ENCODE measurements around the gene PODXL. TPM values are rescaled to one million over a fixed set of nuclear protein-coding genes. Genes with fewer than 3 reads are reported as not detected.

PODXL gene
- polyA plus RNA-seq, 1 experiment: 0.79 TPM

DNA sequence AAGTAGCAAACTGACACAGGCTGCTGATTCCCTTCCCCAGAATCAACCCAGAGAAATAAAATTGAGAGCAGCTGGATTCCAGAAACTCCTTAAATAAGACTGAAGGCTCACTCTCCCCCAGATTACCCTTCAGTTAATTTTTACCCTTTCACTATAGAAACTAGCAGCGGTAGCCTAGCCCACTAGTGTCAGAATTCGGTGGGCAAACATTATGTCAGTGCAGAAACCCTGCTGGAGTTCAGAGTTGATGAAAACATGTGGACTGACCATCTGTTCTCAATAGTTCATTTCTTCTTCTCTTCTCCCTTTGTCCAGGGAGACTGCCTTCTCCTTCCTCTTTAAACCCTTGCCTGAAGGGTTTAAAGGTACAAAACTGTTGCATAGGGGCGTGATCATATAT, 100.1 kb downstream of the PODXL start:
- Histone ChIP-seq H3K27ac (ENCODE audit: low read depth, low read length) (no peak overlapping the region), H3K4me3 (ENCODE audit: low read depth, low read length) (no peak overlapping the region), H3K27me3 (ENCODE audit: control insufficient read depth, insufficient read depth, low read length) (no peaks in the 10 kb centered on the region), H3K9me3 (ENCODE audit: control insufficient read depth, insufficient read depth, low read length) (no peaks in the 10 kb centered on the region)
- ChIA-PET CTCF (interaction anchor here (0.6 kb wide), 1 partner anchor 96 kb away, joined by 4 read pairs; no protein-coding TSS in a partner anchor), POLR2A (no interaction called here)
- DNase-seq (ENCODE audit: low read depth, low spot score): no peak
- TF ChIP-seq, protein P1, sequence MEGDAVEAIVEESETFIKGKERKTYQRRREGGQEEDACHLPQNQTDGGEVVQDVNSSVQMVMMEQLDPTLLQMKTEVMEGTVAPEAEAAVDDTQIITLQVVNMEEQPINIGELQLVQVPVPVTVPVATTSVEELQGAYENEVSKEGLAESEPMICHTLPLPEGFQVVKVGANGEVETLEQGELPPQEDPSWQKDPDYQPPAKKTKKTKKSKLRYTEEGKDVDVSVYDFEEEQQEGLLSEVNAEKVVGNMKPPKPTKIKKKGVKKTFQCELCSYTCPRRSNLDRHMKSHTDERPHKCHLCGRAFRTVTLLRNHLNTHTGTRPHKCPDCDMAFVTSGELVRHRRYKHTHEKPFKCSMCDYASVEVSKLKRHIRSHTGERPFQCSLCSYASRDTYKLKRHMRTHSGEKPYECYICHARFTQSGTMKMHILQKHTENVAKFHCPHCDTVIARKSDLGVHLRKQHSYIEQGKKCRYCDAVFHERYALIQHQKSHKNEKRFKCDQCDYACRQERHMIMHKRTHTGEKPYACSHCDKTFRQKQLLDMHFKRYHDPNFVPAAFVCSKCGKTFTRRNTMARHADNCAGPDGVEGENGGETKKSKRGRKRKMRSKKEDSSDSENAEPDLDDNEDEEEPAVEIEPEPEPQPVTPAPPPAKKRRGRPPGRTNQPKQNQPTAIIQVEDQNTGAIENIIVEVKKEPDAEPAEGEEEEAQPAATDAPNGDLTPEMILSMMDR (IDR thresholded peaks at IDR 0.05; ENCODE audit: low read depth, low read length): no peak

DNA sequence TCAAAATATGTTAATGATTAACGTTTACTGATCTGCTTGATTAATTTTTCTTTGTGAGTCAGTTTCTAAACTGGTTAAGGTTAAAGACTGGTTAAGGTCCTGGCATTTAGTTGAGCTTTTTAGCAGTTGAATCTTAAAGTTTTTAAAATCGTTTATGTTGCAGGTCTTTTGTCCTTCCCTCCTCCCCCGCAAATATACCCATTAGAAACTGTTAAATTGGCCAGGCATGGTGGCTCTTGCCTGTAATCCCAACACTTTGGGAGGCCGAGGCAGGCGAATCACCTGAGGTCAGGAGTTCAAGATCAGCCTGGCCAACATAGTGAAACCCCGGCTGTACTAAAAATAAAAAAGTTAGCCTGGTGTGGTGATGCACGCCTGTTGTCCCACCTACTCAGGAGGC, 100.9 kb downstream of the PODXL start:
- TF ChIP-seq, protein P1 (IDR thresholded peaks at IDR 0.05; ENCODE audit: low read depth, low read length): no peak
- H3K27me3 ChIP-seq (ENCODE audit: control insufficient read depth, insufficient read depth, low read length): no peaks in the 10 kb centered on the region
- H3K9me3 ChIP-seq (ENCODE audit: control insufficient read depth, insufficient read depth, low read length): no peaks in the 10 kb centered on the region
- ChIA-PET POLR2A (no interaction called here), CTCF (no interaction called here)
- DNase-seq (ENCODE audit: low read depth, low spot score): no peak
- no peak overlapping the region for H3K27ac ChIP-seq (ENCODE audit: low read depth, low read length)
- H3K4me3 ChIP-seq (ENCODE audit: low read depth, low read length): no peak overlapping the region

DNA sequence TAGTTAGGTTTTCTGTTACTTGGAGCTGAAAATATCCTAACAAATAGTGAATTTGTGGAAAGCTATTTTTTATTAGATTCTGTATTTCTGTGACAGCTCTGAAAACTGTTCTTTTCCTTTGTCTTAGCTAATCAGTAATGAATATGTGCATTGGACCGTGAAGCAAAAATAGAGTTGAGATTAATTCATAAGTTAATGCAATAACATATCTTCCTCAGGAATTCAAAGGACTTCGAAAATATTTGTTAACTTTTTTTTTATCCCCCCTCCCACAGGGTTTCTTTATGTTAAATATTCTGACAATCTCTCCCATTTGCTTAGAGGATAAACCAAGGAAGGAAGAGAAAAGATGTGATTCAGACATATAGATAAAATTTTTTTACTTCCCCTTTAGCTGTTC, 101.4 kb downstream of the PODXL start:
- no peaks in the 10 kb centered on the region for H3K9me3 ChIP-seq (ENCODE audit: control insufficient read depth, insufficient read depth, low read length)
- ChIA-PET POLR2A (no interaction called here), CTCF (no interaction called here)
- TF ChIP-seq, protein P1 (IDR thresholded peaks at IDR 0.05; ENCODE audit: low read depth, low read length): no peak
- H3K27ac ChIP-seq (ENCODE audit: low read depth, low read length): no peak overlapping the region
- H3K4me3 ChIP-seq (ENCODE audit: low read depth, low read length): no peak overlapping the region
- no peaks in the 10 kb centered on the region for H3K27me3 ChIP-seq (ENCODE audit: control insufficient read depth, insufficient read depth, low read length)
- no peak for DNase-seq (ENCODE audit: low read depth, low spot score)

DNA sequence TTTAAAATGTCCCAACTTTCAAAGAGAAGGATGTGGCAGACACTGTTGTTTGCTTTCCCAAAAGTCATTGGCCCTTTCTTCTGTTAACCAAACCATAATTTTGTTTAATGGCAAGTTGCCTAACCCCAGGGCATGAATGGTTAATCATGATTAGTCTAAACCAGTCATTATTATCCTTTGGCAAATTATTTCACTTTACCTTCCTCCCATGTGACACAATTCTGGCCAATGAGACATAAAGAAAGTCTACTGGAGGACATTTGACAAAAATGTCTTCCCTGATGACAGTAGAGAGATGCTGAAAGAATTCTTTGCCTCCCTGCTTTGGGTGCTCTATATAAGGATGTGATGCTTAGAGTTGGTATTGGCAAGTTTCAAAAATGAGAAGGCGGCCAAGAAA, 101.9 kb downstream of the PODXL start:
- no peaks in the 10 kb centered on the region for H3K9me3 ChIP-seq (ENCODE audit: control insufficient read depth, insufficient read depth, low read length)
- no peak for DNase-seq (ENCODE audit: low read depth, low spot score)
- CTCF ChIA-PET: interaction anchor here (0.7 to 1.2 kb wide), 2 partner anchors 53 to 59 kb away, joined by 3 to 6 read pairs; no protein-coding TSS in a partner anchor
- H3K27ac ChIP-seq (ENCODE audit: low read depth, low read length): no peak overlapping the region
- no peak overlapping the region for H3K4me3 ChIP-seq (ENCODE audit: low read depth, low read length)
- H3K27me3 ChIP-seq (ENCODE audit: control insufficient read depth, insufficient read depth, low read length): no peaks in the 10 kb centered on the region
- POLR2A ChIA-PET: no interaction called here
- TF ChIP-seq, protein P1 (IDR thresholded peaks at IDR 0.05; ENCODE audit: low read depth, low read length): no peak

Other genes starting within 250 kb of the PODXL start
- 53.1 and 56.8 TPM in 2 replicates for gene MKLN1, start 228.8 kb downstream of the PODXL start, polyA plus RNA-seq (2011; rRNA removed)

All from AG04450 (cell line).